Measurements from ENCODE around the gene NOXO1. TPM values are rescaled to one million over a fixed set of nuclear protein-coding genes. Genes with fewer than 3 reads are reported as not detected.

Gene NOXO1
- total and polyA plus RNA-seq, 9 of the 15 experiments (the other 6 are each of a cell fraction or from before 2014, with no cell fraction given) = not detected

GRCh38 chr16:1942047-1942809 lies 39.0 kb downstream of the NOXO1 start (continued):
- TF ChIP-seq SMARCB1 (IDR thresholded peaks at IDR 0.05; ENCODE audit: insufficient read length, low read depth) (no peak), SAP30 (IDR thresholded peaks at IDR 0.05; ENCODE audit: borderline replicate concordance, insufficient read depth, low read depth, low read length, poor library complexity, severe bottlenecking) (no peak), PREB (CRISPR knock-in tag; IDR thresholded peaks at IDR 0.05) (no peak), ZNF280A (IDR thresholded peaks at IDR 0.05; ENCODE audit: low read depth, partially characterized antibody) (no peak), ZNF589 (CRISPR knock-in tag; IDR thresholded peaks at IDR 0.05; ENCODE audit: low read depth) (no peak), MXI1 (IDR thresholded peaks at IDR 0.05; ENCODE audit: low read depth, low read length) (no peak), FOXJ3 (CRISPR knock-in tag; IDR thresholded peaks at IDR 0.05) (no peak), ARID2 (IDR thresholded peaks at IDR 0.05) (no peak), FOXA3 (CRISPR knock-in tag; conservative IDR thresholded peaks at IDR 0.05 in 1 of 2, IDR thresholded peaks at IDR 0.05 in 1 of 2) (no peak), SMARCA5 (IDR thresholded peaks at IDR 0.05) (no peak), NCOA2 (IDR thresholded peaks at IDR 0.05; ENCODE audit: partially characterized antibody in 2 of 2) (no peak), GTF3C2 (IDR thresholded peaks at IDR 0.05; ENCODE audit: borderline replicate concordance, extremely low read depth, insufficient read length) (no peak), XRCC5 (IDR thresholded peaks at IDR 0.05; ENCODE audit: low read depth, low read length) (no peak), NFXL1 (CRISPR knock-in tag; IDR thresholded peaks at IDR 0.05) (no peak), ZNF445 (CRISPR knock-in tag; IDR thresholded peaks at IDR 0.05; ENCODE audit: low read depth) (no peak), U2AF1 (optimal IDR thresholded peaks at IDR 0.05; ENCODE audit: low read depth, low read length) (no peak), YY1 (IDR thresholded peaks at IDR 0.05; ENCODE audit: borderline replicate concordance in 1 of 3, control insufficient read depth in 1 of 3, extremely low read depth in 1 of 3, insufficient read depth in 3 of 3, insufficient read length in 1 of 3, insufficient replicate concordance in 2 of 3, low read depth in 1 of 3, low read length in 2 of 3) (no peak)
- TF ChIP-seq, protein P1, sequence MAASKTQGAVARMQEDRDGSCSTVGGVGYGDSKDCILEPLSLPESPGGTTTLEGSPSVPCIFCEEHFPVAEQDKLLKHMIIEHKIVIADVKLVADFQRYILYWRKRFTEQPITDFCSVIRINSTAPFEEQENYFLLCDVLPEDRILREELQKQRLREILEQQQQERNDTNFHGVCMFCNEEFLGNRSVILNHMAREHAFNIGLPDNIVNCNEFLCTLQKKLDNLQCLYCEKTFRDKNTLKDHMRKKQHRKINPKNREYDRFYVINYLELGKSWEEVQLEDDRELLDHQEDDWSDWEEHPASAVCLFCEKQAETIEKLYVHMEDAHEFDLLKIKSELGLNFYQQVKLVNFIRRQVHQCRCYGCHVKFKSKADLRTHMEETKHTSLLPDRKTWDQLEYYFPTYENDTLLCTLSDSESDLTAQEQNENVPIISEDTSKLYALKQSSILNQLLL (CRISPR knock-in tag; IDR thresholded peaks at IDR 0.05; ENCODE audit: borderline replicate concordance) = no peak

Measured in K562 (cell line).